HG03103 (cell line): ENCODE results near the gene KCNQ1OT1.

Source experiments
- ATAC-seq: cut with Tn5 transposase; IDR thresholded peaks from one replicate; pipeline ENCODE4 v1.9.1; 2021; ENCODE audit warnings: low read depth; ENCODE audit not compliant: unreplicated experiment

The KCNQ1OT1 gene

DNA sequence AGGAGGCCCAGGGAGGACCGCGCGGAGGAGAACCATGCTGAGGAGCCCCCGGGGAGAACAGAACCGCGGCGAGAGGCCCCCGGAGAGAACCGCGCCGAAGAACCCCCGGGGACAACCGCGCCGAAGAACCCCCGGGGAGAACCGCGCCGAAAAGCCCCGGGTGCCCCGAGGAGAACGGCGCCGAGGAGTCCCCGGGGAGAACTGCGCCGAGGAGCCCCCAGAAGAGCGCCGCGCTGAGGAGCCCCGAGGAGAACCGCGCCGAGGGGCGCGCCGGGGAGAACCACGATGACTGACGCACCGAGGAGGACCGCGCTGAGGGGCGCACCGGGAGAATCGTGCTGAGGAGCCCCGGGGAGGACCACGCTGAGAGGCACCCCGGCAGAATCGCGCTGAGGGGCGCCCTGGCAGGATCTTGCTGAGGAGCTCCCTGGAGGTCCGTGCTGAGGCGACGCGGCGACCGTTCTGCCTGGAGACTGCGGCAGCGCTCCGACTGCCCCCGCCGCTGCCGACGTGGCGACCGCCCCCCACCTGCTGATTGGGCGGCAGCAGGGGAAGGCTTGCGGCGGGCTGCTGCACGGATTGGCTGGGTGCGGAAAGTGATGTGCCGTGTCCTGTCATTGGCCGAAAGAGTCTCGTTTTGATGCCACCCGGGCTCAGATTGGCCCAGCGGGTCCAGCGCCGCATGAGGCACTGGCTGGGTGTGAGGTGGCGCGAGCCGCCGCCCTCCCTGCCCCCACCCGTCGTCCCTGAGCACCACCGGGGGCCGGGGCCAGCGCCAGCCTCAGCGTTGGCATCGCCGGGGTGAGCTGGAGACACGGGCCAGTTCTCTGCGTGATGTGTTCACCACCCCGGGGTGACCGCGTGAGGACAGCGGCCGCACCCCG lies at the start of gene KCNQ1OT1:
Gene KCNQ1OT1, minus strand, starts transcription at position 464 of the 884 bp plus-strand sequence.
- peak; percentile 75 for ATAC-seq

DNA sequence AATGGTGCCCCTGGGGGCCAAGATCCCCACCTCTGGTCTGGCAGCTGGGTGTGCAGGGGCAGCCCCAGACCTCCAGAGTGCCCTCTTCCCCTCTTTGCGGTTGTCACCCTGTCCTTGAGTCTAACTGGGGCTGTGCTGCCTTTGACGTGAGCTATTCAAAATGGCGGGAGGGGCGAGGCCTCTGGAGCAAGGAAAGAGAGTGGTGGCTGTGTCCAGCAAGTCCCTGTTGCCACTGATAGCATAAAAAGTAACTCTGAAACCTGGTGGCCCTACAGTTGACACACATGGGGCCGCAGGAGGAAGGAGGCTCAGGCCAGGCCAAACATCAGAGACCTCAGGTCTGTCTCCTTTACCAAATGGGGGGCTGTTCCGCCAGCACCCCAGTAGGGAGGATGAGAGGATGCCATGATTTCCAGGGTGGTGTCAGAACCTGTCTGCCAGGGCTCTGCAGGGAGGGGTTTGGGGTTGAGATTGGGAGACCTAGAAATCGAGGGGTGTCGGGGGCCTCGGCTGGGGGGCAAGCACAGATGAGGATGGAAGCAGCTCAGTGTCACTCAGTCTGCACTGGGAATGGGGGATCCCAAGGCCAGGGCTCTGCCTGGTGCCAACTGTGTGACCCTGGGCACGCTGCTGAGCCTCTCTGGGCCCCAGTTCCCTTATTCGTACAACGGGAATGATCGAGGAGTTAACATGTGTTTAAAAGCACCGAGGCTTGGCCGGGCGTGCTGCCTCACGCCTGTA lies 49.2 kb upstream of the KCNQ1OT1 start:
- no peak for ATAC-seq

DNA sequence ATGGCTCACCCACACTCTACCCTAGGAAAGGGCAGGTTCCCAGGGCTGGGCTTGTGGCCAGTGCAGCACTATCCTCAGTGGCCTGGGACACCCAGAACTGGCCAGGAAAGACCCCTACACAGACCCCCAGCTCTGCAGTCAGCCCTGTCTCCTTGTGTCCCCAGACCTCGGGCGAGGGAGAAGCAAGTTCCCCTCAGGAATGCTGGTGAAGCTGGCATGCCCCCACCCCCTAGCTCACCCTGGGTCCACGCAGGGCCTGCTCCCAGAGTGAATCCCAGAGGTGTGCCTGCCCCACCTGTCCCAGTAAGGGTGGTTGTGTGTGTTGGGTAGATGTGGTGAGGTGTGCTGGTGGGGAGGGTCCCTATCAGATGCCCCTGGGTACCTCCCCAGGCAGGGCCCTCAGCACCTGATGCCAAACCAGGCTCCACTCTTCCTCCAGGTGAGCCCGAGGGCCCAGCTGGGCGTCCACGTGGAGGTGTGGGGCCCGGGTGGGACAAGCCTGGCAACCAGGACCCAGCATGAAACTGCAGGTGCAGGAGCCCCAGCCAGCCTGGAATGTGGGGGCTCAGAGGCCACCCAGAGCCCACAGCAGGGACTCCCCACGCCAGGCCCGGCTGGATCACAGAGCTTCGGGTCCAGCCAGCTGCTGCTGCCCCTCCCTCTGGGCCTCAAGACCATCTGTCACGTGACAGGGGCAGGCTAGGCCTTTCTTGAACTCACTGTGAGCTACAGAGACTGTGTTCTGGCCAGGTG lies 48.4 kb upstream of the KCNQ1OT1 start:
- ATAC-seq = no peak

DNA sequence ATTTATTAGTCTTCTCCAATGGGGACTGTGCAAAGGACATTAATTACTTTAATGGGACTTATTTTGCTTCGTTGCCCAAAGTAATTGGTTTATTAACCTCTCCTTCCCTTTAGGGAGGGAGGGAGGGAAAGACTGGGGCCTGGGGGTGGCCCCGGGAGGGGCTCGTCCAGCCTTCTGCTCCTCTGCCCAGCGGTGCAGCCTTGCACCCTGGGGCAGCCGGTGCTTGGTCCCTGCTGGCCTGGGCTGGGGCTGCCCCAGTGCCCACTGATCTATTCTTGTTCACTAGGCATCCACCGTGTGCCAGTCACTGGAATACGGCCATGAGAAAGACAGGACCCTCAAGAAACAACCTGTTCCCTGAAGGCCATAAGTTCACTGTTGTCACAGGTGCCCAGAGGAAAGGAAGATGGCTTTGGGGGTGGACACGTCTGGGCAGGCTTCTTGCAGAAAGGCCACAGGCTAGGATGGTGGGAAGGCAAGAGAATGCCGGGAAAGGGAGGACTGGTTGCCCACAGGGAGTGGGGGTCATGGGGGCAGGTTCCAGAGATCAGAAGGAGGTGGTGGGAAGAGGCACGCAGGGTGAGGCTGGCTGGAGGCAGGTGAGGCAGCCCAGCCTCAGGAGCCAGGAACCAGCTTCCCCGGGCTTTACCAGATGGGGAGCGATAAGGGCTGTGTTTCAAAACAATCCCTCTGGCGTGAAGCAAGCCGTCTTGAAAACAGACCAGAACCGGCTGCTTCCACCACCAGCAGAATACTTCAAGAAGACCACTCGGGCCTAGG lies 47.6 kb upstream of the KCNQ1OT1 start:
- no peak for ATAC-seq

DNA sequence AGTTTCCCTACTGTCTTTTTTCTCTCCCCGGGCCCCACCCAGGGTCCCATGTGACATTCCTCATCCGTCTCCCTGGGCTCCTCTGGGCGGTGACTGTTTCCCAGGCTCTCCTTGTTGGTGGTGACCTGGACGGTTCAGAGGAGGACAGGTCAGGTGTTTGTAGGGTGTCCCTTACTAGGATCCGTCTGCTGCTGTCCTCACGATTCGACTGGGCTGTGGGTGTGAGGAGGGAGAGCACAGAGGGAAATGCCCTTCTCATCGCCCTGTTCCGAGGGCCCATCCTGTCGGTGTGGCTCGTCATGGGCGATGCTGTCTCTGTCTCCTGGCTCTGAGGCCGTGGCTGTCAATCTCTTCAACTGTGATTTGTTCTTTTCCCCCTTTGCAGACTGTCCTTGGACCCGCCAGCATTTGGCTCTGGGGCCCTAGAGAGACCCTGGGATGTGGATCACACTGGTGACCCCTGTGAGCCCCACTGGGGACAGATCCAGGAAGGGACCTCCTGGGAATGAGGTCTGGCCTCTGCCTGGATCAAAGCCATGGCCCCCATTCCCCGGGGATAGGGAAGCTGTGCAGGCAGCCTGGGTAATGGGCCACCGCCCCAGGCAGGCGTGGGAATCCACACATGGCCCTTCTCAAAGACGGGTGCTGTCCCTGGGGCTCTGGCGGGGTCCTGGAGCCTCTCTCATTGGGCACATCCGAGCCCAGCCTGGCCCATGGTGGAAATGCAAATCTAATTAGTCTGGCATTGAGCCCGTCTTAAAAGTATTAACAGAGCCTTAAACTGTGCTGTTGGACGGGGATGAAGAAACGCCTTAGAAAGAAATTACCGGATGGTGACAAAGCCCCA lies 46.8 kb upstream of the KCNQ1OT1 start:
- no peak for ATAC-seq

DNA sequence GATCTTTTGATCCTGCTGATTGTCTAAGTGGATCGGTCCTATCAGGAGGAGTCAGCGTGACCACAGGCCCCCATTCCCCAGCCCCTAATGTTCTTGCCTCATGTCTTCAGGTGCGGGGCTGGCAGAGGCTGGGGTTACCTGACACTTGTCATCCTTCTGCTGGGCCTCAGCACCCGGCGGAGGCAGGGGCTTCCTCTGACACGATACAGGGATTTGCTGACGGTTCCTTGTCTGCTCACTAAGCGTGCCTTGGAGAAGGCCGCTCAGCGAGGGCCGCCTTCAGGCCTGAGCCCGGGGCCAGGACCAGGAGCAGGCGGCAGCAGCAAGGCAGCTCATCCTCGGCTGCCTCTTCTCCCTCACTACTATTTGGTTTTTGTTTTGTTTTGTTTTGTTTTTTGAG lies 45.7 kb upstream of the KCNQ1OT1 start:
- no peak for ATAC-seq

DNA sequence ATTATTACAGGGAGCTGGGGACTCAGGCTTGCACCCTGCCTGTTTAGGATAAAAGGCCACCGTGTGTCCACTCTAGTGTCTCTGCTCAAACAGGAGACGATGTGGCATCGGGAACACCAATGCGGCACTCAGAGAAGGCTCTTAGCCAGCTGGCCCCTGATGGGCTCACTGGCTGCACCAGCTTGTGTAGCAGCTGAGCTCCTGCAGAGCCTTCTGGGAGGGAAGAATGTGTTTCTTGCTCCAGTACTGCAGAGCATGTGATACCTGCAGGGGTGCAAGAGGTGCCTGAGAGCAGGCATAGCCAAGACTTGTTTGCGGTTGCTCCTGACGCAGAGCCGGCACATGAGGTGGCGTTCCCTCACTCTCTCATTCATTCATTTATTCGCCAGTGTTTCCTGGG lies 44.4 kb upstream of the KCNQ1OT1 start:
- no peak for ATAC-seq

DNA sequence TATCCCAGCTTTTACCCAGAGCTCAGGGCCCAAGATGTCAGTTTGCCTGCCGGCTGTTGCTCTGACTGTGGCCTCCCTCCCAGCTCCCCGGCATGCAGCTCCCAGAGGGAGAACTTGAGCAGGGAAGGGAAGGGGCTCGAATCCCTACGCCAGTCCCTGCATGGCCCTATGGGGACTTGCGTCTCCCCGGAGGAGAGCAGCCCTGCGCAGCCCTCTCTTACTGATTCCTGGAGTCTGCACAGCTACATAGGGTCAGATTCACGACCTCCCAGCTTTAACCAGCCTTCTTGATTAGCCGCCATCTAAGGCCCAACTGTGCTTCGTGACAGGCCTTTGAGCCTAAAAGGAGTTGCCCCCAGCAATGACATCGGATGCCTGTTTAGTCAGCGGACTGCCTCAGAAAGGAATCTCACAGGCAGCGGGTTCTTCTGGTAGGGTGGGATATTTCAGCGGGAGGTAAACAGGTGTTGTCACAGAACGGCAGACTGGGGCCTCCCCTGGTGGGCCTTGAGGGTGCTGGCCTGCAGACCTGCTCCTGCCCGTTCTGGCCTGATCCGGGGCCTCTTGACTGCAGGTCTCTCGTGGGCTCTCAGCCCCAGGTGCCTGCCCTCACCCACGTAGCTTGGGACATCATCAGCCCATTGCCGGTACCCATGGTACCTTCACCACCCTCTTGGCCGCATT lies 43.8 kb upstream of the KCNQ1OT1 start:
- no peak for ATAC-seq

DNA sequence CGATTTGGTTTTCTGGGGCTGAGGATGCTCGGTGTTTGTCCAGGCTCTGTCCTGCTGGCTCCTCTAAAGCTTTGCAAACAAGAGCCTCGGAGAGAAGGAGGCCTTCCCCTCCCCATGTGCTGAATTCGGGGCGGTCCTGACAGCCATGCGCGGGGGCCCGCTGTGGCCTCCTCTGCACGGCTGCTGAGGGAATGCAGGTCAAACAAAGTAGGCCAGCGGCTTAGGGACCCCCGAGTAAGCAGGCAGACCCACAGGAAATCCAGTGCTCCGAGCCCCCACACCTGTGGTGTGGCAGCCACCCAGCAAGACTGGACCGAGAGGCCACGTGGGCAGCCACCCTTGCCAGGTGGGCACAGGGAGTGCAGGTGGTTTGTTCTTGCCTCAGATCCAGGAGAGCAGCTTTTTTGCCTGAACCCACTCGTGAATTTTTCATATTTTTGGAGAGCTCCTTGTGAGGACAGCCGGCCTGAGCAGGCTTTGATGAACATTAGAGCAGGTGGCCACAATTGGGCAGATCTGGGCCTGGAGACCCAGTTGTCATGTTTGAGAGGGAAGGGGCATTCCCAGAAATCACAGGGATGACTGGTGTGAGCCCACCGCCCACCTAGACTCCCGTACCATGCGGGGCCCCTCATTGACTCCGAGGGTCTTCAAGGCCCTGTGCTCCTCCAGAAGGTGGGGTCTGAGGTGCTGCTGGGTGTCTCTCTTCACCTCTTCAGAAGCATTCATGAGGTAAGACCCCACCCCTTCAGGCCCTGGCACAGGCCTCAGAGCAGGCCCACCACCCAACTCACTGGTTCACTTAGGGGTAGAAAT lies 43.0 kb upstream of the KCNQ1OT1 start:
- no peak for ATAC-seq

DNA sequence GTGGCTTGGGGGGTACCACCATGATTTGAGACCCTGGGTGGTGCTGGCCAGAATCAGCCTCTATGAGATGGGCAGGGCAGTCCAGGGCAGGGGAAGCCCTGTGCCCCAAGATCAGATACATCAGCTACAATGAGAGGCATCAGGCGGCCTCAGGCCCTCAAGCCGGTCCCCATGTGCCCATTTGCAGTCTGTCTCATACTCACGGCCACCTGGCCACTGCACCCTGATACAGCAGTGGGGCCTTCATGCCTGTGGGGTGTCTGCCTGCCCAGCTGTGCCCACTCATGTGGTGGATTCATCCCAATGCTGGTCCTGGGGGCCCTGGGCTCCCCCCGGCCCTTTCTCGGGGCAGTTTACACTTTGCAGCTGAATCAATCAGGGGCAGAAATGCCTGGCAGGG lies 42.4 kb upstream of the KCNQ1OT1 start:
- no peak for ATAC-seq

DNA sequence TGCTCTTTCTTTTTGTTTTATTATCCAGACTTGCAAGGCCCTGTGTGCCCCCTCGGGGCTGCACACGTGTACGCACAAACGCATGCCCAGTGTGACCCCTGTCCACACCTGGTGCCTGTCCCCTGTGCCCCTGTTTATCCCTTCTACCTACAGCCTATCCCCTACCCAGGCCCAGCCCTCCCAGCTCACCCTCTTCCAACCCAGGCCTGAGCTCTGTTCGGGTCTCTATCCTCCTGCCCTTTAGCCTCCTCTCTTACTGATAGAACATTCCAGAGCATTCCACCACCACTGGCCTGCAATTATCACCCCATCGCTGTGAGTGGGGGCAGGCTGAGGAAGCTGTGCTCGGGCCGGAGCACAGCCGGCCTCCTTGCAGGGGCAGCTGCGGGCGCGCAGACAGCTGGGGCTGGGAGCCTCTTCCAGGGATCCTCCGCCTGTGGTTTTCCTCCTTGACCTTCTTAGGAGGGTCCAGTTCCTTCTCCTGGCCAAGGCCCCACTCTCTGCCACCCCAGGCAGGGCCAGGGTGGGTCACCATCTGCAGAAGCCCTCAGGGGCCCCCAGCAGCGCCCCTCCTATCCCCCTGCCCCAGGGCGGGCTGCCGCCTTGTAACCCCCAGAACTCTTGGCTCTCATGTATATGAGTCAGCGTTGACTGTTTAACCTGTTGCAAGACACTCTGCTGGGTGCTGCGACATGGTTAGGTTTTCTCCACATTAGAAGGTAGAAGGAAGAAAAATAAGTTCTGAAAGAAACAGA lies 41.8 kb upstream of the KCNQ1OT1 start:
- no peak for ATAC-seq

DNA sequence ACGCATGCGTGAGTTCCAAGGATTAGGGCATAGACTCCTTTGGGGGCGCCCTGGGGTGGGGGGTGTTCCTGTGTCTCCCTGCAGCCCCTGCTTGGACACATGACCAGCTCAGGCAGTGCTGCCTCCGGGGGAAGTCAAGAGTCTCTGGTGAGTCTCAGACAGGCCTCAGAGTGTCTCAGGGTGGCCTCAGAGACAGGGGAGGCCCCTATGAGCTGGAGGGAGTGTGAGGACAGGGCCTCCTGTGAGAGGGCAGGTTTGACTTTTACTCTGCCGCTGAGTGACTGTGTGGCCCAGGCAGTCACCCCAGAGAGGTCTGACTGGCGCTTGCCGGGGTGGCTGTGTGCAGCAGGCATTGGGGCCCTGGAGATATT lies 41.2 kb upstream of the KCNQ1OT1 start:
- no peak for ATAC-seq

DNA sequence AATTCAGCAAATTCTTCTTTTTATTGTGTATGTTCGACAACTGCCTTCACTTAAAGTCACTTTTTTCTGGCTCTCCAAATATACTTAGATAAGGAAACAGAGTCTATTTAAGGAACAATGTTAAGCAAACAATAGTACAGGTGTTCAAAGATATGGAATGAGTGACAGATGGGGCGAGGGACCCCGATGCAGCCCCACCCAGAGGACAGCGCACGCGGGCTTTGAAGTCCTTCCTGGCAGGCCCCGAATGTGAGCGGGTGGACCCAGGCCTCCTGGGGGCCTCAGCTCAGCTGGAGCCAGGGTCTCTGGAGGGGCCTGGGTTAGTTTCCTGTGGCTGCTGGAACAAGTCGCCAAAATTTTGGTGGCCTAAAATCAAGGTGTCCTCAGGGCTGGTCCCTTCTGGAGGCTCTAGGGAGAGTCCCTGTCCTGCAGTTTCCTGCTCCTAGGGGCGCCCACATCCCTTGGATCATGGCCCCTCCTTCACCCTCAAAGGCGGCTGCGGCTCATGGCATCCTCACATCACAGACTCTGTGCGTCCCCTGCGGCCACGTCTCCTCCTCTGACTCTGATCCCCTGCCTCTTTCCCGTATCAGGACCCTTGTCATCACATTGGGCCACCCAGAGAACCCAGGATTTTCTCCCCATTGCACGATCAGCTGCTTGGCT lies 40.6 kb upstream of the KCNQ1OT1 start:
- ATAC-seq = no peak

DNA sequence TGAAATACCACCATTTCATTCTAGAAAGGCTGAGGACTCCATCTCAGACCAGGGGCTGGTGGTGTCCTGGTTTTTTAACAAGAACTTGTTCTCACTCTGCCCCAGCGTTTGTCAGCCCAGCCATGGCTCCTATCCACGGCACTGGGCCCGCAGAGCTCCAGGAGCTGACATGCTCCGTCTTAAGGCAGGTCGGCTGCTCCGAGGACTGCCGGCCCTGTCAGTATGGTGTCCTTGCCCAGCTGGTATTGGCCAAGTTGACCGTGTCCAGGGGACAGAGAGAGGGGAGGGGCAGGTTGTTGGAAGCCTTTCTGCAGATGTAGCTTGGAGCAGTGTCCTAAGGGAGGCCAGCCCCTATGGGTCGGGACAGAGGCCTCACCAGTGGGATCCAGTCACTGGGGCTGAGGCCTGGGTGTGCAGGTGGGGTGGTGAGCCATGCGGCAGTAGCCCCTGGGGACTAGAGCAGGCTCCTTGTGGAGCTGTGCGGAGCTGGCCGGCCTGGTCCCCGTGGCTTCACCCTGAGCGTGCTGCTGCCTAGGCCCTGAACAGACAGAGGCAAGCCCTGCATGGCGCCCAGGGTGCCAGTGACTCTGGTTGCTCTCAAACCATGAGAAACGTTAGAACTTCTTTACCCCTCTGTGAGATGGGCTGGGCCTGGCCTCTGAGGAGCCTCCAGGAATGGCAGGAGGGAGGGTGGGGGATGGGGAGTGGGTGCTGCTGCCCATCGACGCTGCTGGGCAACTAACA lies 39.9 kb upstream of the KCNQ1OT1 start:
- no peak for ATAC-seq

DNA sequence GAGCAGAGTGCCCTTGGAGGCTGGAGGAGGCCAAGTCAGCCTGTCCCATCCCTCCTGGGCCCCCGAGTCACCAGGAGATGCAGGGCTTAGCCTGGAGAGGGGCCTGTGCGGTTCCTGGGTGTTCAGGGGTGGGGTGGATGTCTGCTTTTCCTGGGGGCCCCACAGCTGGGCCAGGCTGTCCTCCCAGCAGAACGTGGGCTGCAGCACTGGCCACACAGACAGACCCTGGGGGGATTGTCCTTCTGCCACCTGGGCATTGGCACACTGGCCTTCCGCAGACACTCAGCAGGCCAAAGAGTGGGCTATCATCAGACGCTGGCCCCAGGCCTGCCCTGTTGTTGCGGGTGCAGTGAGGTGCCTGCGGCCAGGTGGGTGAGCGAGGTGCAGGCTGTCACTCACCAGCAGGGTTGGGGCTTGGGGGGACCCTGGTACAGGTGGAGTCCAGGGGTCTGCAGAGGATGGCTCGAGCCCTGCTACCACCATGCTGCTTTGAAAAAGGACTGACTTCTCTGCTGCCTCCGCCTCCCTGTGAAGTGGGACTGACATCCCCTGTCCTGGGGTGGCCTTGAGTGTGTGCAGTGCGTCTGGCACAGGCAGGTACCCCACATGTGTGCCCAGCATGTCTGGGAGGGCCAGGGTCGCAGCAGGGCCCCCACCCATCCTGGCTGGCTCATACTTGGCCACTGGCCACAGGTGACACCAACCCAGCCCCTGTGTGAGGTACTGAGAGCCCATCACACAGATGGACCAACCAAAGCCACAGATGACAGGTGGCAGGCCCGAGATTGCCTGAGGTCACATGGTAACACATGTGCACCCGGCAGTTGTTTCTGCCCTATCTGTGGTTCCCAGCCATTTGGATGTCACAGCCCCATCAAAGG lies 39.0 kb upstream of the KCNQ1OT1 start:
- no peak for ATAC-seq
